Erythroblast (primary cell): Measurements from ENCODE around the gene PFN2.

Experiments used
- GATA1 ChIP-seq: IDR thresholded peaks from 2 replicates; pipeline ENCODE4 v1.6.1; 2011; ENCODE audit warnings: low read depth, mild to moderate bottlenecking, control low read depth, low read length, moderate library complexity
- POLR2A ChIP-seq: IDR thresholded peaks from 2 replicates; pipeline ENCODE4 v1.6.1; 2011; ENCODE audit warnings: mild to moderate bottlenecking, low read length

GRCh38 chr3:149965278-149965677 lies 5.4 kb downstream of the PFN2 start:
- TF ChIP-seq POLR2A (no peak), GATA1 (no peak)
